GM19023 (cell line): ENCODE data around the gene IL9R.
"Not testable (repeated sequence)": the region's sequence is repeated elsewhere in the genome, so short reads cannot be mapped to it uniquely, and the experiment has no call there.

Source experiments
- ATAC-seq: cut with Tn5 transposase; IDR thresholded peaks from one replicate; pipeline ENCODE4 v1.9.1; 2021; ENCODE audit warnings: mild to moderate bottlenecking, moderate library complexity; ENCODE audit not compliant: unreplicated experiment

The IL9R gene

DNA sequence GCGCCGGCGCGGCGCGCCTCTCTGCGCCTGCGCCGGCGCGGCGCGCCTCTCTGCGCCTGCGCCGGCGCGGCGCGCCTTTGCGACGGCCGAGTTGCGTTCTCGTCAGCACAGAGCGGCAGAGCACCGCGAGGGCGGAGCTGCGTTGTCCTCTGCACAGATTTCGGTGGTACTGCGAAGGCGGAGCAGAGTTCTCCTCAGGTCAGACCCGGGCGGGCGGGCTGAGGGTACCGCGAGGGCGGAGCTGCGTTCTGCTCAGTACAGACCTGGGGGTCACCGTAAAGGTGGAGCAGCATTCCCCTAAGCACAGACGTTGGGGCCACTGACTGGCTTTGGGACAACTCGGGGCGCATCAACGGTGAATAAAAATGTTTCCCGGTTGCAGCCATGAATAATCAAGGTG lies 31.8 kb downstream of the IL9R start:
- ATAC-seq = not testable (repeated sequence)

- not testable (repeated sequence) for ATAC-seq
Measured at GRCh38 chrX:156029707-156030442, 32.4 kb downstream of the IL9R start.

GRCh38 chrX:156030474-156030873 lies 33.0 kb downstream of the IL9R start:
- ATAC-seq = not testable (repeated sequence)
